Stimulated activated CD8-positive, alpha-beta memory T cell treated with anti-CD3 and anti-CD28 coated beads, Interleukin-7, amount 100 ng/mL, for 24 hours (primary cell): ENCODE data around the gene TEX101.
"Not testable (repeated sequence)": the region's sequence is repeated elsewhere in the genome, so short reads cannot be mapped to it uniquely, and the experiment has no call there.

Source experiments
- DNase-seq: peaks from one replicate; pipeline ENCODE4 v3.0.0-alpha.2; 2020; ENCODE audit warnings: low read depth

The TEX101 gene

DNA sequence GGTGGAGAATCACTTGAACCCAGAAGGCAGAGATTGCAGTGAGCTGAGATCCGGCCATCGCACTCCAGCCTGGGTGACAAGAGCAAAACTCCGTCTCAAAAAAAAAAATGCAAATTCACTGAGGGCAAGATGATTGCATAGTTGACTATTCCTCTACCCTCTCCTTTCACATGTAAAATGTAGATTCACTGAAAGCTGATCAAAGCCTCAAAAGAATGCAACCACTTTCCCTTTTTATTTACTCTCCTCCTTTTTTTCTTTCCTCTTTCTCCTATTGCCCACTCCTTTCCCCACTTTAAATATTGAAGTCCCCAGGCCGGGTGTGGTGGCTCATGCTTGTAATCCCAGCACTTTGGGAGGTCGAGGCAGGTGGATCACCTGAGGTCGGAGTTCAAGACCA lies 6.3 kb downstream of the TEX101 start:
- DNase-seq = no peak

DNA sequence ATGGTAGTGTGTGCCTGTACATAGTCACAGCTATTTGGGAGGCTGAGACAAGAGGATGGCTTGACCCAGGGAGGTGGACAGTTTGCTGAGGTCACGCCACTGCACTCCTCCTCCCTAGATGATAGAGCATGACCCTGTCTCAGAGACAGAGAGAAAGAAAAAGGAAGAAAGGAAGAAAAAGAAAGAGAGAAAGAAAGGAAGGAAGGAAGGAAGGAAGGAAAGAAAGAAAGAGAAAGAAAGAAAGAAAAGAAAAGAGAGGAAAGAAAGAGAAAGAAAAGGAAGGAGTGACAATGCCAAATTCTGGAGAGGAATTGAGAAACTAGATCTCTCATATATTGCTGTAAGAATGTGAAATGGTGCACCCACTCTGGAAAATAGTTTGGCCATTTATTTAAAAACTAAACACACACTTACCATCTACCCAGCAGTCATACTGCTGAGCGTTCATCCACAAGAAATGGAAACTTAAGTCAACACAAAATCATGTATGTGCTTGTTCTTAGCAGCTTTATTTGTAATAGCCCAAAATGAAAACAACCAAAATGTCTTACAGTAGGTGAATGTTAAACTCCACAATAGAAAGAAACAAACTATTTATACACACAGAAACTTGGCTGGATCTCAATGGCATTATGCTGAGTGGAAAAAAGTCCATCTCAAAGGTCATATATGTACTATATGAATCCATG lies 7.5 kb downstream of the TEX101 start:
- no peak for DNase-seq

DNA sequence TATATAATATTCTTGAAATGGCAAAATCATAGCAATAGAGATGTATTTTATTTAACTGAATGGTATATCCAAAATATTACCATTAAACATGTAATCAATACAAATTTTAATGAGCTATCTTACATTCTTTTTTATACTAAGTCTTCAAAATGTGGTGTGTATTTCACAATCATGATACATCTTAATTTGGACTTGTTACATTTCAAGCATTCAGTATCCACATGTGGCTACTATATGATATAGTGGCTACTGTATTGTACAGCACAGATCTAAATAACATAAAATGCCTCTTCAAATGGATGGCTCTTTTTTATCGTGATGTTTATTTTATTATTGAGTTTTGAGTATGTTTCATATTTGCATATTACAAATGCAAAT lies 8.0 kb downstream of the TEX101 start:
- DNase-seq = no peak

DNA sequence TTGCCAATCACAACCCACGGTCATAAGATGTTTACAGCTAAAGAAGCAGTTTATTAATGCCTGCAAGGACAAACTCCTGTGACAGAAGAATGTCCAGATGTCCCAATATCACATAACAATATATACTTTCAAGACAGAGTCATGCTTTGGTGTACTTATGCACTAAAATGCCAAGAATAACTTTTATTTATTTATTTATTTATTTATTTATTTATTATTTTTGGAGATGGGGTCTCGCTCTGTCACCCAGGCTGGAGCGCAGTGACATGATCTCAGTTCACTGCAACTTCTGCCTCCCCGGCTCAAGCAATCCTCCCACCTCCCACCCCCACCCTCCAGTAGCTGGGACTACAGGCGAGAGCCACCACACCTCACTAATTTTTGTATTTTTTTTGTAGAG lies 9.1 kb downstream of the TEX101 start:
- DNase-seq = no peak

DNA sequence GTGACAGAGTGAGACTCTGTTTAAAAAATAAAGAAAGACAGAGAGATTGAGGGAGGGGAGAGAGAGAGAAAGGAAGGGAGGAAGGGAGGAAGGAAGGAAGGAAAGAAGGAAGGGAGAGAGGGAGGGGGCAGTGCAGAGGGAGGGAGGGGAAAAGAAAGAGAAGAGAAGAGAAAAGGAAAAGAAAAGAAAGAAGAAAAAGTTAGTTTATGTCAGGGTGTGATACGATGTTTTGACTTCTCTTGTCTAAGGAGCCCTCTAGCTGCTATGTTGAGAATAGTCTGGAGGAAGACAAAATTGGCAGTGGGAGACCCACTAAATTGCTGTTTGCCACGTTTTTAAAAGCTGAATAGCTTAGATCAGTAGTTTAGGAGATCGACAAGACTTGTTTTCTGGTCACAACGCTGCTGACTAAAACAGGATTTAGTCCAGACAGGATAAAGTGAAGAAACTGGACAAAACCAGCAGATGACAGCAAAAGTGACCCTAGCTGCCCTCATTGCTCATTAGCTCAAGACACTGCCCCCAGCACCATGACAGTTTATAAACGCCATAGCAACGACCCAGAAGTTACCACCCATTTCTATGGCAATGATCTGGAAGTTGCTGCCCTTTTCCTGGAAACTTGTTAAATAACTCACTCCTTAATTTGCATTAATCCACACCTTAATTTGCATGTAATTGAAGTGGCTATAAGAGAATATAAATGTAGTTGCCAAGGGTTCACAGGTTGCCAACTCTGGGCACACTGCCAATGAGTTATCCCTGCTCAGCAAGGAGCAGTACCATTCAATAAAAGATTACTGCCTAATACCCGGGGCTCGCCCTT lies 11.1 kb downstream of the TEX101 start:
- DNase-seq = no peak

DNA sequence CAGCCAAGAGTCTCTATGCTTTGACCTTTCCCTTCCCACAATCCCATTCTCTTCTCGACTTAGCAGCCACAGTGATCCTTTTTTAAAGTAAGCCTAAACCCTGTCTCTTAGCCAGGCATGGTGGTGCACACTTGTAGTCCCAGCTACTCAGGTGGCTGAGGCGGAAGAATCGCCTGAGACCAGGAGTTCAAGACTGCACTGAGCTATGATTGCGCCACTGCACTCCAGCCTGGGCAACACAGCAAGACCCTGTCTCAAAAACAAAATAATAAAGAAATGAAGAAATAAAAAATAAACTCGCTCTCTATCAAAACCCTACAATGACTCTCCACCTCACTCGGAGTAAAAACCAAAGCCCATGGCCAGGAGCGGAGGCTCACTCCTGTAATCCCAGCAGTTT lies 14.7 kb downstream of the TEX101 start:
- no peak for DNase-seq

DNA sequence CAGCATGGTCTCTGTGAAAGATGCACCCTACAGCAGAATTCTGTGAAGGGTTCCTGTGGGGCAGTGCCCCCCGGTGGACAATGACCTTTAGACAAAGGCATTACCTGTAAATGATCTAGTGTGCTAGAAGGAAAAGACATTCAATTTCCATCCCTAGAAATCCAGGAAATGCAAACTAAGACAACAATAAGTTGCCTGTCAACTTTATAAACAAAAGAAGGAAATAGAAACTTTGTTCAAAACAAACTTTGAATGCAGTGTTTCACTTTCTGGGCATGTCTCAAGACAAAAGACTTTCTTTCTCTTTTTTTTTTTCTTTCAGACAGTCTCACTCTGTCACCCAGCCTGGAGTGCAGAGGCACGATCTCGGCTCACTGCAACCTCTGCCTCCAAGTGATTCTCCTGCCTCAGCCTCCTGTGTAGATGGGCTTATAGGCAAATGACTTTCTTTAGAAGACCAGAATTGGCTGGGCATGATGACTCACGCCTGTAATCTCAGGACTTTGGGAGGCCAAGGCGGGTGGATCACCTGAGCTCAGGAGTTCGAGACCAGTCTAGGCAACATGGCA lies 15.5 kb downstream of the TEX101 start:
- no peak for DNase-seq

DNA sequence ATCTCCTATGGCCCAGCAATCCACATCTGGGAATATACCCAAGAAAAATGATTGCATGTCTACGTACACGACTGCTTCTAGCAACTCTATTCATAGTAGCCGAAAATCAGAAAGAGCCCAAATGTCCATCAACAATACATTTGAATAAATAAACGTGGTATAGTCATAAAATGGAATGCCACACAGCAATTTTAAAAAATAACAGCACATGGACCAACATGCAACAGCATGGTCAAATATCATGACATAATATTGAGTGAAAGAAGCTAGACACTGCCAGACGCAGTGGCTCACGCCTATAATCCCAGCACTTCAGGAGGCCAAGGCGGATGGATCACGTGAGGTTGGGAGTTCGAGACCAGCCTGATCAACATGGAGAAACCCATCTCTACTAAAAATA lies 16.3 kb downstream of the TEX101 start:
- no peak for DNase-seq

DNA sequence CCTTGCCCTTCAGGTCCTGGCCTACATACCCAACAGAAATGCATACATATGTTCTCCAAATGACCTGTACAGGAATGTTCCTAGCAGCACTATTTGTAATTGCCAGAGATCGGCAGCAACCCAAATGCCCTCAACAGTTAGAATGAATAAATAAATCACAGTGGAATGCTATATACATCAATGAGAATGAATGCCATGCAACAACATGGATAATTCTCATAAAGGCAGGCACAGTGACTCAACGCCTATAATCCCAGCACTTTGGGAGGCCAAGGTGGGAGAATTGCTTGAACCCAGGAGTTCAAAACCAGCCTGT lies 18.6 kb downstream of the TEX101 start:
- no peak for DNase-seq

DNA sequence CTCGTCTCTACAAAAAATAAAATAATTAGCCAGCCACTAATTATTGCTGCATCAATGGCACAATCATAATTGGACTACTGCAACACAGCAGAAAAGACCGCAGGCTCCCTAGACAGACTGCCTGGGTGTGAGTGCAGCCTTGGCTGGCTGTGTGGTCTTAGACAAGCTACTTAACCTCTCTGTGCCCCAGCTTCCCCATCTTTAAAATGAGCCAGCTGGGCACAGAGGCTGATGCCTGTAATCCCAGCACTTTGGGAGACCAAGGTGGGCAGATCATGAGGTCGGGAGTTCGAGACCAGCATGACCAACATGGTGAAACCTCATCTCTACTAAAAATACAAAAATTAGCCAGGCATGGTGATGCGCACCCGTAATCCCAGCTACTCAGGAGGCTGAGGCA lies 19.0 kb downstream of the TEX101 start:
- DNase-seq = no peak

DNA sequence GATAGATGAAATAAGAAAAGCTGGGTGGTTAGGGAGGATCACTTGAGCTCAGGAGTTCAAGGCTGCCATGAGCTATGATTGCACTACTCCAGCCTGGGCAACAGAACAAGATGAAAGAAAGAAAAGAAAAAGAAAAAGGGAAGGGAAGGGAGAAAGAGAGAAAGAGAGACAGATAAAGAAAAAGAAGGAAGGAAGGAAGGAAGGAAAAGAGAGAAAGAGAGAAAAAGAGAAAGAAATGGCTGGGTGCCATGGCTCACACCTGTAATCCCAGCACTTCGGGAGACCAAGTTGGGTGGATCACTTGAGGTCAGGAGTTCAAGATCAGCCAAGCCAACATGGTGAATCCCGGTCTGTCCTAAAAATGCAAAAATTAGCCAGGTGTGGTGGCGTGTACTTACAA lies 21.1 kb downstream of the TEX101 start:
- DNase-seq = no peak

DNA sequence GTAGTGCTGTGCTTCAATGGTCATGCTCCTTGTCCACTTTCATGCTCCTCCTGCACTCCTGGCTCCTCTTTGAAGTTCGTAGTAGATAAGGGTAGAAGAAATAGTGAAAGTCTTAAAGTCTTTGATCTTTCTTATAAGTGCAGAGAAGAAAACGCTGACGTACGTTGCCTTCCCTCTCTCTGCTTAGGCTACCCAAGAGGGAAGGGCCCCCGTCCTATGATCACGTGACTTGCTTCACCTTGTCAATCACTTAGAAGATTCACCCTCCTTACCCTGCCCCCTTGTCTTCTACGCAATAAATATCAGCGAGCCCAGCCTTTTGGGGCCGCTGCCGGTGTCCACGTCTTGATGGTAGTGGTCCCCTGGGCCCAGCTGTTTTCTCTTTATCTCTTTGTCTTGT lies 22.6 kb downstream of the TEX101 start:
- not testable (repeated sequence) for DNase-seq

DNA sequence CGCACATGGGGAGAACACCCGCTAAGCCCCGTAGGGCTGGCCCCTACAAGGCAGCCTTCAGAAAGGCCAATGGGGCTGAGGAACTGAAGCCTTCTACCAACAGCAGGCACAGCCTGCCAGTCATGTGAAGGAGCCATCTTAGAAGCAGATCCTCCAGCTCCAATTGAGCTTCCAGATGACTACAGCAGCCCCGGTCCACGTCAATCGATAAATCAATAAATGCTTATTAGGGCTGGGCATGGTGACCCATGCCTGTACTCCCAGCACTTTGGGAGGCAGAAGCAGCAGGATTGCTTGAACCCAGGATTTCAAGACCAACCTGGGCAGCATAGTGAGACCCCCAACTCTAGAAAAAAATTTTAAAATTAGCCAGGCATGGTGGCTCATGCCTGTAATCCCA lies 23.0 kb downstream of the TEX101 start:
- no peak for DNase-seq

DNA sequence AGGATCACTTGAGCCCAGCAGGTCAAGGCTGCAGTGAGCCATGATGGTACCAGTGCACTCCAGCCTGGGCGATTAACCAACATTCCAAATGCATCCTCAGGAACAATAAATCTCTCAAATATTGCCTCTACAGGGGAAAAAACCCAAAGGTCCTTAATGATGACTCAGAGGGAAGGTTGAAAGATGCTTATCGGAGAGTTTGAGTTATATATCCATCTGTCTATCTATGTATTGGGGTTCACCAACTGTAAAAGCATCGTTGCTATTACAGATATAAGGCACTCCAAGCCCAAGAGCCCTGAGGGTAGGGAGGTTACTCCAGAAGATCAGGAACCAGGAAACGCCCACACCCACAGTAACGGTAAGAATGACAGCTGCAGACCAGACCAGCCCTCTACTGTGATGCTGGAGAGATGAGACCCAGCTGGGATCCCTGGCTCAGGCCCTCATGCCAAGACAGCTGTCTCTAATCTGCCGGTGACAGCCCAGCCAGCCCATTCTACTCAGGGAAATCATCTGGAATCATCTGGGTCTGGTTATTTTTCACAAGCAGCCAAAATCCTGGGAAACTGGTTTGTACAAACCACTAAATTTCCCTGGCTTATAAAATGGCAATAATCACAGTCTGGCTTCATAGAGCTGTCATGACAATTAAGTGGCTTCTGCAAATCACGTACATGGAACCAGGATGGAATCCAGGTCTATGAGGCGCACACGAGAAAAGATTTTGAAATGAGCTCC lies 23.8 kb downstream of the TEX101 start:
- DNase-seq = no peak

DNA sequence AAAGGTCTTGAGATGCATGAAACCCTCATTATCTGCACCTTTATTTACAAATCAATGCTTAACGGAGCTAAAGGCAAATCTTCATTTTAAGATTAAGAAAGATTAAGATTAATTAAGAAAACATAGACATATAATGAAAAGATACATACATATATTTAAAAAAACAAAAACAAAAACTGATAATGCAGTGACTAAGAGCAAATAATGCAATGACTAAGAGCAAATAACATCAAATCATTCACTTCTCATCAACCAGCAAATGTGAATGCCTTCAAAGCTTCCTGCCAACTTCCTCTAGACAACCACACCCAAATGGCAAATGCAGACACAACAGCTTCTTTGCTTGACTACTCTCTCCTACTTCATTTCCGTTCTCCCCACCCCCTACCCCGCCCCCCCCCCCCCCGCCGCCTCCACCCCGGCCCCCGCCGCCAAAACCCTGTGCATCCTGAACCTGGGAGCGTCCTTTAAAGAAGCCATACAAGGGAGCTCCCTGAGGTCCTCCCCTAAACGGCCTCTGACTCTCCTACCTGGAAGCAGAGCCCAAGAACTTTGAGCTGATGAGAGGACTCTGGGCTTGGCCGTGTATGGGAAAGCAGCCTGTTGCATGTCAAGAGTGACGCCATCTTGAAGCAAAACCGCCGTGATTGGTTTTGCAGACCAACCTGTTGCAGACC lies 24.5 kb downstream of the TEX101 start:
- no peak for DNase-seq

DNA sequence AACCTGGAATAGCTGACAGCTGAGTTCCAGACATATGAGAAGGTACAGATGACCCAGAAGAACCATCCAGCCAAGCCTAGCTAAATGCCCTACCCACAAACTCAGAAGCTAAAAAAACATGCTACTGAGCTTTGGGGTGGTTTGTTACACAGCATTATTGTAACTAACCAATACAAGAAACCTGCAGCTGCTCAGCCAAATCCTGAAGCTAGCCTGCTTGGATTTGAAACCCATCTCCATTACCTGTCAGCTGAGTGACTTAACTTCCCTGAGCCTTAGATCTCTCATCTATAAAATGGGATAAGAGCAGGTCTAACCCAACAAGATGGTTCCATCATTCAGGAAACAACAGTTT lies 25.0 kb downstream of the TEX101 start:
- DNase-seq = no peak

DNA sequence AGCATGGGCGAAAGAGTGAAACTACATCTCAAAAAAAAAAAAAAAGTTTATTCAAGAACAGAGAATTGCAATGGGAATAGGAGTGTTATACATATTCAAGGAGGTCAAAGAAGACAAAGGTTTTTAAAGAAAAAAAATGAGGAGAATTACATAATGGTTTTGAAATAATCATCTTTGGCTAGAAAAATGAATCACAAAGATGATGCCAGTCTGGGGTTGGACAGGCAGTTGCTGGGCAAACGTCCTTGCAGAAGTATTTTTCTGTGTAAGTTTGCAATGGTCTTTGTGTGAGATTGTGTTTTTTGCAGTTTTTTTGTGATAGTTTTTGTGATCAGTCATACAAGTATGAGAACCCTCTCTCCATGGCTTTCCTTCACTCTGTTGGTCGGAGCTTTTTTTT lies 27.0 kb downstream of the TEX101 start:
- no peak for DNase-seq

DNA sequence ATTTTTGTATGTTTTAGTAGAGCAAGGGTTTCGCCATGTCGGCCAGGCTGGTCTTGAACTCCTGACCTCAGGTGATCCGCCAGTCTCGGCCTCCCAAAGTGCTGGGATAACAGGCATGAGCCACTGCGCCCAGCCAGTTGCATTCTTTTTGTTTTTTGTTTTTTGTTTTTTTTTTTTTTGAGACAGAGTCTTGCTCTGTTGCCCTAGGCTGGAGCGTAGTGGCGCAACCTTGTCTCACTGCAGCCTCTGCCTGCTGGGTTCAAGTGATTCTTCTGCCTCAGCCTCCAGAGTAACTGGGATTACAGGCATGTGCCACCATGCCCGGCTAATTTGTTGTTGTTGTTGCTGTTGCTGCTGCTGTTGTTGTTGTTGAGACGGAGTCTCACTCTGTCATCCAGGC lies 29.4 kb downstream of the TEX101 start:
- DNase-seq = not testable (repeated sequence)

DNA sequence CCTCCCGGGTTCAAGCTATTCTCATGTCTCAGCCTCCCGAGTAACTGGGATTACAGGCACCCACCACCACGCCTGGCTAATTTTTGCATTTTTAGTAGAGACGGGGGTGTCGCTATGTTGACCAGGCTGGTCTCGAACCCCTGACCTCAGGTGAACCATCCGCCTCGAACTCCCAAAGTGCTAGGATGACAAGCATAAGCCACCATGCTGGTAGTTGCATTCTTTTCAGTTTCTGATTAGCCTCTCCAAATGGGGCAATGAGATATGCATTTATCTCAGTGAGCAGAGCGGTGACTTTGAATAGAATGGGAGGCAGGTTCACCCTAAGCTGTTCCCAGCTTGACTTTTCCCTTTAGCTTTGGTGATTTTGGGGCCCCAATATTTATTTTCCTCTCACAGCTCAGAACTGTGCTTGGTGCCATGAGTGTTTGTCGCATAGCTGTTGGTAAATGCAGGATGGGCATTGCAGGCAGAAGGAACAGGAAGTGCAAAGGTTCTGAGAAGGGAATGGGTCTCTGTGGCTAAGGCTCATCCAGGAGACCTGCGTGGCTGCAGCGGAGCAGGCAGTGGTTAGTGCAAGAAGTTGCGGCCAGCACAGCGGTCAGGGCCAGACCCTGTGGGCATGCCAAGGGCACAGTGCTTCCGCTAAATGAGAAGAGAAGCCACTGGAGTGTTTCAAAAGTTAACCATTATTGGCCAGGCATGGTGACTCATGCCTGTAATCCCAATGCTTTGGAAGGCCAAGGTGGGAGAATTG lies 30.0 kb downstream of the TEX101 start:
- DNase-seq = no peak

DNA sequence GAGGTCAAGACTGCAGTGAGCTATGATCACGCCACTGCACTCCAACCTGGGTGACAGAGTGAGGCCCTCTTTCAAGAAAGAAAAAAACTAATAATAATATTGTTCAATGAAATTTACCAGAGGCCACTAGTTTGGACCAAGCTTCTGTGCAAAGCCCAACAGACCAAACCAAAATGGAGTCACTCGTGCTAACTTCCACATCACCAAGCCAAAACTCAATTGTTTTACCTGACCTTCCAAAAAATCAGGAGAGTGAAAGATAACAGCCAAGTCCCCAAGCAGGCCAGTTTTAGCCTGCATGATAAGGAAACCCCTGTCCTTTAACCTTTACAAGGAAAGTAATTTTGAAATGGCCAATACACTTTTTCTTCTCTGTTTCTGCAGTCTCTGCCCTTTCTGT lies 30.7 kb downstream of the TEX101 start:
- DNase-seq = no peak

DNA sequence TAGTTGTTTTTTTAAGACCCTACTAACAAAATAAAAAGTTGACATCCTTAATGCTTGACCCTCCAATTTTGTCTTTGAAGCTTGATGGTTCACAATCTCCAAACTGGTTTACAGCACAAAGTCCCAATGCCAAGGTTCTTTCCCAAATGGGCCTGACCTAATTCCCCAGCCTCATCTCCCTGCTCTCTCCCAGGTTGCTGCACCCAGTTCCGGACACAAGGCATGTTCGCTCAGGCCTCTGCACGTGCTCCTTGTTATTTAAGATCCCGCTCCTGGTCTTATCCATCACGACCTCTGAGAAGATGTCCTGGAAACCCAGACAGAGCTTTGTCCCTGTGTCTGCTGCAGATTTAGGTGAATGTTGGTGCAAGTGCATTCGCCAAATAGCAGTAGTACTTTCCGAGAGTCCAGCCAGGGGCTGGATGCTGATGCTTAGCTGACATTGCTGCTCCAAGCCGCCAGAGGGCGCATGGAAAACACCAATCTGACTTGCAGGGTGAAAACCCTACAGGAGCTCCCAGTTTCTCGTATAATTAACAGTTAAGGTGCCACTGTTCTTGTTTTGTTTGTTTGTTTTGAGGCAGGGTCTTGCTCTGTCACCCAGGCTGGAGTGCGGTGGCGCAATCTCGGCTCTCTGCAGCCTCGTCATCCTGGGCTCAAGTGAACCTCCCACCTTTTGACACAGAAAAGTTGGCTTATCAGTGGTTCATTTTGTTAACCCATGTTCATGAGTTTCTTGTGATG lies 32.2 kb downstream of the TEX101 start:
- peak; percentile 57 for DNase-seq
